ENCODE measurements around the gene SMARCA4. TPM values are rescaled to one million over a fixed set of nuclear protein-coding genes. Genes with fewer than 3 reads are reported as not detected.

Gene SMARCA4
- total RNA-seq, 2 experiments from 2014 or later = 99.9 to 107 TPM

DNA sequence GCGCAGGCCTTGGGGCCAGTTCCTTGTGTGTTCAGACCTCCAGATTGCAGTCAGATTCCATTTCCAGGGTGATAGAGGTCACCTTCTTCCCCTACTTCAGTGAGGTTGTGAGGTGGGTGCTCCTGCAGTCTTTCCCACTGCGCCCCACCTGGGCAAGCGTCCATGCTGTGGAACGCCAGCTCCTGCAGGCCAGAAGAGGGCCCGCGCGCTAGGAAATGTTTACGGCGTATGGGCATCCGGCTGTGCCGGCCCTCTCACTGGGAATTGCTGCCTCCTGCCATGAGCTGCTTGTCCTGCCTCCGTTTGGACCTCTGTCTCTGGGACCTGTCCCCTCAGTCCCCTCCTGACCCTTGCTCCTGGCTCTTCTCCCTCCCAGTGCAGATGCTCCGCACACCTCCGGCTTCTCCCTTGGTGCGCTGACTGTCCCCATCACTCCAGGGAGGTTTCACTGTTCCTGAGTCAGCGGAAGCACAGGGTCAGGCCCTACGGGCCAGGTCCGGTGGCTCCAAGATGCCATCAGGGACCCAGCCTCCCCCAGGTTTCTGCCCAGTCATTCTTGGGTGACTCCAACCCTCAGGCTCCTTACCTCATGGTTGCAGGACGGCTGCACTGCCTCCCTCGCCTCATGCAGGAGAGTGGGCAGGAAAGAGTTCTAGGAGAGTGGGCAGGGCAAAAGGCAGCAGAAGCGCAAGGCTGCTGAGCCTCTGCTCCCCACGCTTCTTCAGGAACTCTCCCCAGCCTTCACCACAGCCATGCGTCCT is 56.6 kb downstream of the SMARCA4 start:
- Mint-ChIP-seq H3K4me3 (no peak overlapping the region), H3K4me1 (no peaks in the 10 kb centered on the region), H3K27me3 (no peaks in the 10 kb centered on the region), H3K9me3 (no peaks in the 10 kb centered on the region), H3K36me3 (peaks cover 11% of the 10 kb centered on the region), H3K27ac (no peak overlapping the region)
- ATAC-seq (ENCODE audit: low read depth) (no peak), DNase-seq (no peak)
- POLR2A ChIA-PET = no interaction called here

DNA sequence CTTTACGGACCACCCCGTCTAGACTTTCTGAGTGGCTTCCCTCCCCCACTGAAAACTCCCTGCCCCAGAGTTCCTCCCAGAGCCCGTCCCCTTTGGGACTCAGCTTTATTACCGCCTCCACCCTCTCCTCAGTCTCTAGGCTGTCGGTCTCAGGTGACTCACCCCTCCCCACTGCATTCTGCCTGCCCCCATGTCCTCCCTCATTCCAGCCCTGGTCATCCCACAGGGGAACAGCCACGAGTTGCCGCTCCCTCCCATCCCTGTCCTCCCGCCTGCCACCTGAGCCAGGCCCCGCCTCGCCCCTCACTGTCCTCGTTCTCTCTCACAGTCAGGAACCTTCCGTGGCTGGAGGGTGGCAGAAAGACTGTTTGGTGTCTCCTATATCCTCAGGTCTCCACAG is 57.3 kb downstream of the SMARCA4 start:
- H3K36me3 Mint-ChIP-seq = peaks cover 10% of the 10 kb centered on the region

DNA sequence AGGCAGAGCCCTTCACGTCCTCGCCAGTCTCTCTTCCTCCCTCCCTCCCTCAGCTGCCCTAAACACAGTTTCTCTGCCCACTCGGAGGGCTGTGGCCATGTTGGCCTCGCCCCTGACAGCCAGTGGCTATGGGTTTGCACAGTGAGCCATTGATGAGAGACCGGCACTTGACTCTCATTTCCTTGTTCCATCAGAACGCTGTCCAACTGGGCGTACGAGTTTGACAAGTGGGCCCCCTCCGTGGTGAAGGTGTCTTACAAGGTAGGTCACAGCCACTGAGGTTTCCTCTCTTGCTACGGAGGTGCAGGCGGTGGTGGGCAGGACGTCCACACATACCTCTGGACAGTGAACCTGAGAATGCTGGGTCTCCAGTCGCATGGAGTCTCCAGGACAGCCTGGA is 57.9 kb downstream of the SMARCA4 start:
- Mint-ChIP-seq H3K27me3 (no peaks in the 10 kb centered on the region), H3K36me3 (peaks cover 10% of the 10 kb centered on the region), H3K4me3 (no peak overlapping the region), H3K27ac (no peak overlapping the region), H3K9me3 (no peaks in the 10 kb centered on the region), H3K4me1 (peaks cover 5% of the 10 kb centered on the region)
- no peak for ATAC-seq (ENCODE audit: low read depth)
- DNase-seq = no peak
- POLR2A ChIA-PET = no interaction called here

More for the DNA sequence above, 57.3 kb downstream of the SMARCA4 start:
- Mint-ChIP-seq H3K27ac (no peak overlapping the region), H3K4me3 (no peak overlapping the region), H3K27me3 (no peaks in the 10 kb centered on the region), H3K4me1 (peaks cover 2% of the 10 kb centered on the region), H3K9me3 (no peaks in the 10 kb centered on the region)
- POLR2A ChIA-PET = no interaction called here
- DNase-seq (no peak), ATAC-seq (ENCODE audit: low read depth) (no peak)

DNA sequence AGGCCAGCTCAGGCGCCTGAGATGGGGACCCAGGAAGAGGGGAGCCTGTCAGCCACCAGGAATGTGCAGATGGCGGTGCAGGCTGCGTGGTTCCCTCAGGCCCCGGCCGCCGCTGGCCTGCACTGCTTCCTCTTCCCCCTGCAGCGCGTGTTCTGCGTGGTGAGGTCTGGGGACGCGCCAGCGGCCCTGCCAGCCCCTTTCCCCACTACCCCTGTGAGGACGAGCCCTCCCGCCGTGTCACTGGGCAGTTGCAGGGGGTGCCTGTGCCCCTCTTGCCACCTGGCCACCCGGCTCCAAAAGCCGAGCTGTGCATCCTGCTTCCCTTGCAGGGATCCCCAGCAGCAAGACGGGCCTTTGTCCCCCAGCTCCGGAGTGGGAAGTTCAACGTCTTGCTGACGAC is 58.4 kb downstream of the SMARCA4 start:
- Mint-ChIP-seq H3K9me3 (no peaks in the 10 kb centered on the region), H3K4me3 (no peak overlapping the region), H3K36me3 (peaks cover 10% of the 10 kb centered on the region), H3K4me1 (peaks cover 6% of the 10 kb centered on the region), H3K27me3 (no peaks in the 10 kb centered on the region), H3K27ac (no peak overlapping the region)
- POLR2A ChIA-PET = no interaction called here
- DNase-seq = no peak
- ATAC-seq (ENCODE audit: low read depth) = no peak

DNA sequence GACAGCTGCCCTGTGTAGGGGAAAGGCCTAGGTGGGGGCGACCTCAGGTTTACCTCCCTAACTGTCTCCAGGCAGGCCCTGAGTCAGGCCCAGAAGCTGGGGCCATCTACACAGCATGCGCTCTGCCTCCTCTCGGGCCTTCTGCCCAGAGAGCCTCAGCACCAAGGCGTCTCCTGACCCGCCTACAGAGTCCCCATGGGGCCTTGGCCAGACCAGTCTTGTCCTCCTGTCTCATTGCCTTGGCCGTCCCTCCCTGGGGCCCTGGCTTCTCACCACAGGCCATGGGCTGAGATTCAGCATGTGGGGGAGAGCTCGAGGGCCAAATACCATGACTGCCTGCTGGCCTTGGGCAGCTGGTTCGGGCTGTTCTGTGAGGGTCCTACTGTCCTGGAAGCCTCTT is 59.0 kb downstream of the SMARCA4 start:
- POLR2A ChIA-PET = no interaction called here
- no peaks in the 10 kb centered on the region for H3K9me3 Mint-ChIP-seq

DNA sequence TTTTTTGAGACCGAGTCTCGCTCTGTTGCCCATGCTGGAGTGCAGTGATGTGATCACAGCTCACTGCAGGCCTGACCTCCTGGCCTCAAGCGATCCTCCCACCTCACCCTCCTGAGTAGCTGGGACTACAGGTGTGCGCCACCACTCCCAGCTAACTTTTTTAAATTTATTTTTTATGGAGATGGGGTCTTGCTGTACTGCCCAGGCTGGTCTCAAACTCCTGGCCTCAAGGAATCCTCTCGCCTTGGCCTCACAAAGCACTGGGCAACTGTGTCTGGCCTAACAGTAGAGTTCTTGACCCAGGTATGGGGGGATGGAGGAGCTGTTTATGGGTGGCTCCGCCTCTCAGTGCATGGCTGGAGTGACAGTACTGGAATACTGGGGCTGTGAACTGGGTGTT is 59.6 kb downstream of the SMARCA4 start:
- POLR2A ChIA-PET = no interaction called here
- Mint-ChIP-seq H3K27ac (no peak overlapping the region), H3K27me3 (no peaks in the 10 kb centered on the region), H3K4me1 (peaks cover 6% of the 10 kb centered on the region), H3K36me3 (peaks cover 6% of the 10 kb centered on the region), H3K4me3 (no peak overlapping the region), H3K9me3 (no peaks in the 10 kb centered on the region)
- ATAC-seq (ENCODE audit: low read depth) (no peak), DNase-seq (no peak)

More for the DNA sequence above, 59.0 kb downstream of the SMARCA4 start:
- H3K27ac Mint-ChIP-seq = no peak overlapping the region
- peaks cover 10% of the 10 kb centered on the region for H3K36me3 Mint-ChIP-seq
- peaks cover 6% of the 10 kb centered on the region for H3K4me1 Mint-ChIP-seq
- no peak overlapping the region for H3K4me3 Mint-ChIP-seq
- no peaks in the 10 kb centered on the region for H3K27me3 Mint-ChIP-seq
- no peak for ATAC-seq (ENCODE audit: low read depth)
- DNase-seq = no peak

DNA sequence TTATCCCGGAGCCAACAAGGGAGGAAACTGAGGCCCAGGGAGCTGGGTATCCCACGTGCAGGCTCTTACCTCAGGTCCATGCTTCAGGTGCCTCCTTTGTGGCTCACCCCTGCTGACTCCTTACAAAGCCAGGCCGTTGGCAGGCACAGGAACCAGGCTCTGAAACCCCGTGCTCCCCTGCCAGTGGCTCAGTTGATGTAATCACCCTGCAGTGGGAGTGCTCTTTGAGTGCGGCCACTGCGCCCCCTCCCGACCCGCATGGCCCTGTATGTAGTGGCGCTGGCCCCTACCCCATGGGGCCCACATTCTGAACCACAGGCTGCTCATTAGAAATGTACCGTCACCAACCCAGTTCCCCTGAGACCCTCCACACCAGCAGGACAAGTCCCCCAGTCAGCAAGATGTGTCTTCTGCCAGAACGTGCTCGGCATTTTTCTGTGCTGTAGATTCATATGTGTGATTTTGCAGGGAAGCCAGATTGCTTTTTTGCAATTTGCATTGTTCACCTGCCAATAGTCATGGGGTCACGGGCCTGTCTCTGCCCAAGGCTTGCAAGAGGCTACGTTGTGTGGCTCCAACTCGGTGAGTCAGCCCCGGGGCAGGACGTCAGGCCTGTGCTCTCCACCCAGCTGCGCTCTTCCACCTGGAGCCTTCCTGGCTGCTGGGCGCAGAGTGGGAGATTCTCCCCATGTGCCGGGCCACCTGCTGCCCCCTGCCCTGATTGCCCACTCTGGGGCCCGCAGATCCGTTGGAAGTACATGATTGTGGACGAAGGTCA is 60.3 kb downstream of the SMARCA4 start:
- Mint-ChIP-seq H3K27me3 (no peaks in the 10 kb centered on the region), H3K36me3 (peaks cover 5% of the 10 kb centered on the region), H3K9me3 (no peaks in the 10 kb centered on the region), H3K4me1 (peaks cover 6% of the 10 kb centered on the region), H3K4me3 (no peak overlapping the region), H3K27ac (no peak overlapping the region)
- POLR2A ChIA-PET = interaction anchor here (0.6 kb wide), 1 partner anchor 529 kb away, joined by 4 read pairs; no protein-coding TSS in a partner anchor
- ATAC-seq (ENCODE audit: low read depth) (no peak), DNase-seq (no peak)

DNA sequence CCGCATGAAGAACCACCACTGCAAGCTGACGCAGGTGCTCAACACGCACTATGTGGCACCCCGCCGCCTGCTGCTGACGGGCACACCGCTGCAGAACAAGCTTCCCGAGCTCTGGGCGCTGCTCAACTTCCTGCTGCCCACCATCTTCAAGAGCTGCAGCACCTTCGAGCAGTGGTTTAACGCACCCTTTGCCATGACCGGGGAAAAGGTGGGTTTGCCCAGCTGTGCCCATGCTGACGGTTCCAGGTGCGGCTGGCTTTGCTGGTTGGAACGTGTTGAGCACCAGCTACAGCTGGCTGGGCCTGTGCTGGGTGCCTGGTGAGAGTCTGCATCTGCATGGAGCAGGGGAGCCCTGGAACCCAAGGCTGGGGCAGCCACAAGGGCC is 60.9 kb downstream of the SMARCA4 start:
- H3K9me3 Mint-ChIP-seq = no peaks in the 10 kb centered on the region
- H3K4me1 Mint-ChIP-seq = peaks cover 6% of the 10 kb centered on the region
- ATAC-seq (ENCODE audit: low read depth) = no peak
- no peaks in the 10 kb centered on the region for H3K27me3 Mint-ChIP-seq
- H3K36me3 Mint-ChIP-seq = peaks cover 3% of the 10 kb centered on the region
- no peak for DNase-seq
- POLR2A ChIA-PET = interaction anchor here (0.6 kb wide), 1 partner anchor 529 kb away, joined by 4 read pairs; no protein-coding TSS in a partner anchor
- no peak overlapping the region for H3K4me3 Mint-ChIP-seq
- H3K27ac Mint-ChIP-seq = no peak overlapping the region

DNA sequence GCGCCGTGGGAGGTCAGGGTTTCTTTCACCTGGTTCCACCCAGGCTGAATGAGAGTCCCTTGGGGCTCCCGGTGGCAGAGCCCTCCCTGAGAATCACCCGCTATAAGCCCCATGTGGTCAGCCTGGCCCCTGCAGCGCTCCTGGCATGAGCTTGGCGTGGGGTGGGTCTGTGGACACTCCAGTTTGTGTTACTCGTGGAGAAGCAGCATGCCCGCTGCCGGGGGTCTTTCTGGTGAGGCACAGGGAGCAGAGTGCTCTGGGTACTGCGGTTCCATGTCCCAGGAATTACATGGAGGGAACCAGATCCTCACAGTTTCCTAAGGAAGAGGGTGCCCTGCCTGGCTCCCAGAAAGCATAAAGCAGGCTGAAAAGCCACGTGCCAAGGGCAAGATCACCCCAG is 62.2 kb downstream of the SMARCA4 start:
- Mint-ChIP-seq H3K4me3 (no peak overlapping the region), H3K4me1 (peaks cover 6% of the 10 kb centered on the region), H3K27ac (peak overlapping the region; percentile 63), H3K36me3 (peaks cover 5% of the 10 kb centered on the region), H3K27me3 (no peaks in the 10 kb centered on the region), H3K9me3 (no peaks in the 10 kb centered on the region)
- POLR2A ChIA-PET = interaction anchor here (1.1 kb wide), 1 partner anchor 60 kb away, joined by 3 read pairs; no protein-coding TSS in a partner anchor
- DNase-seq (no peak), ATAC-seq (ENCODE audit: low read depth) (no peak)

DNA sequence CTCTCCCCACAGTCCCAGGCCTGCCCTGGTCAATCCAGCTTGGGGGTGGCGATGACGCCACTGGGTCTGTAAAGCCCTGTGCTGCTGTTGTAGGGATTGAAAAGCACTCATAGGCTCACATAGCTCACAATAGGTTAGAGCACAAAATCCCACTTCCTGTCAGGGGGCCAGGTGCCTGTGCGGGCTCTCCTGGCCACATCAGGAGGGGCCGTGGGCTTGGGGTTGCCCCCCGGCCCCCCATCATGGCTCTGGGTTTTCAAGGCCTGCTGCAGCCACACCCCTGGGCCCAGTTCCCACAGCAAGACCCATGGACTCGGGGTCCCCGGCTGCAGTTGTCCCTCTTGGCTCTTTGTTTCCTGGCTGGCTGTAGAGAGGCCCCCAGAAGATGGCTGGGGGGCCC is 62.9 kb downstream of the SMARCA4 start:
- Mint-ChIP-seq H3K27ac (peak overlapping the region; percentile 63), H3K27me3 (no peaks in the 10 kb centered on the region), H3K4me3 (no peak overlapping the region), H3K36me3 (peaks cover 5% of the 10 kb centered on the region), H3K4me1 (peaks cover 6% of the 10 kb centered on the region), H3K9me3 (no peaks in the 10 kb centered on the region)
- ATAC-seq (ENCODE audit: low read depth) (peak; percentile 65), DNase-seq (no peak)
- POLR2A ChIA-PET = interaction anchor here (1.1 kb wide), 1 partner anchor 60 kb away, joined by 3 read pairs; no protein-coding TSS in a partner anchor

DNA sequence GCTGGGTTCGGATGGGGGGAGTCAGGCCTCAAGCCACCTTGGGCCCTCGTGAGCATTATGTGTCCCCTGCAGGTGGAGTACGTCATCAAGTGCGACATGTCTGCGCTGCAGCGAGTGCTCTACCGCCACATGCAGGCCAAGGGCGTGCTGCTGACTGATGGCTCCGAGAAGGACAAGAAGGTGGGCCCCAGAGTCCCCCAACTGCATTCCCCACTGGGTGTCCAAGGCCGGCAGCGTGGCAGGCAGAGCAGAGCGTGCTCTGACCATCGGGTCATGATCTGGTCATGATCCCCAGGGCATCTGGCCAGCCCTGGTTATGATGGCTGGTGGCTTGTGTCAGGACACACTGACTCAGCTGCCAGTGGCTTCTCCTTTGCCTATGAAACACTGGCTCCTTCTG is 63.4 kb downstream of the SMARCA4 start:
- POLR2A ChIA-PET = interaction anchor here (1.1 kb wide), 1 partner anchor 61 kb away, joined by 3 read pairs; no protein-coding TSS in a partner anchor
- Mint-ChIP-seq H3K9me3 (no peaks in the 10 kb centered on the region), H3K36me3 (peaks cover 5% of the 10 kb centered on the region), H3K27ac (no peak overlapping the region), H3K4me1 (peaks cover 6% of the 10 kb centered on the region), H3K4me3 (no peak overlapping the region), H3K27me3 (no peaks in the 10 kb centered on the region)
- no peak for DNase-seq
- no peak for ATAC-seq (ENCODE audit: low read depth)

DNA sequence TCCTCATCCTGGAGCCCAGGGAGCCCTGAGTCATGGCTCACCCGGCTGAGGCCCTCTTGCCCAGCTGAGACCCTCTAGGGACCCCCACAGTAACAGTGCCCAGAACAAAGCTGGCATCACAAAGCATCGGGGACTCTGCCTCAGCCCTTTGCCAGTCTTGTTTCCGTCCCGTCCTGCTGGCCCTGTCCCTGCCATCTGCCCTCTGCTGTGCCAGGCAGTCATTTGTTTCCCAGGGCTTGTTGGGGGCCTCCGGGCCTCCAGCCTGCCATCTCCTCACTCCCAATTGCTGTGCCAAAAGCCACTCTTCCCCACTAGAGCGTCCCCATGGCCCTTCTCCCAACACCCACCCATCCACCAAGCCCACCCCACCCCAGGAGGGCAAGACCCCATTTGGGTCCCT is 64.2 kb downstream of the SMARCA4 start:
- ATAC-seq (ENCODE audit: low read depth) (no peak), DNase-seq (no peak)
- H3K4me3 Mint-ChIP-seq = no peak overlapping the region
- H3K9me3 Mint-ChIP-seq = no peaks in the 10 kb centered on the region
- POLR2A ChIA-PET = no interaction called here
- peaks cover 2% of the 10 kb centered on the region for H3K36me3 Mint-ChIP-seq
- H3K27ac Mint-ChIP-seq = peak overlapping the region; percentile 16
- H3K27me3 Mint-ChIP-seq = no peaks in the 10 kb centered on the region
- peaks cover 6% of the 10 kb centered on the region for H3K4me1 Mint-ChIP-seq

DNA sequence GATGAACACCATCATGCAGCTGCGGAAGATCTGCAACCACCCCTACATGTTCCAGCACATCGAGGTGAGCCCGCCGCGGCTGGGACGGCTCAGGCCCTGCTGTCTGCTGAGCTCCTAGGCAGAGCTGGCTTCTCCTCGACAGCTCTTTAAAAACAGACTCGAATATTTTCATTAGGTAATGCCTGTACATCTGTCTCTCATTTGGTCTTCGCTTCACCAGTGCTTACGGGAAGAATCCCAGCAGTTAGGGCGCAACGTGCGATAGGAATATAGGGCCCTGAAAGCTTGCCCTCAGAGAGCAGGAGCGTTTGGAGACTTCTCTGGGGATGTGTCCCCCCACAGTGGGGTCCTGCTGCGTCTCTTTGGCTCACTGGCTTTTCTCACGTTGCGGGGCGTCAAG is 64.6 kb downstream of the SMARCA4 start:
- Mint-ChIP-seq H3K9me3 (no peaks in the 10 kb centered on the region), H3K4me1 (peaks cover 6% of the 10 kb centered on the region), H3K36me3 (peaks cover 2% of the 10 kb centered on the region), H3K27me3 (no peaks in the 10 kb centered on the region), H3K4me3 (no peak overlapping the region), H3K27ac (no peak overlapping the region)
- no peak for ATAC-seq (ENCODE audit: low read depth)
- no peak for DNase-seq
- POLR2A ChIA-PET = no interaction called here

DNA sequence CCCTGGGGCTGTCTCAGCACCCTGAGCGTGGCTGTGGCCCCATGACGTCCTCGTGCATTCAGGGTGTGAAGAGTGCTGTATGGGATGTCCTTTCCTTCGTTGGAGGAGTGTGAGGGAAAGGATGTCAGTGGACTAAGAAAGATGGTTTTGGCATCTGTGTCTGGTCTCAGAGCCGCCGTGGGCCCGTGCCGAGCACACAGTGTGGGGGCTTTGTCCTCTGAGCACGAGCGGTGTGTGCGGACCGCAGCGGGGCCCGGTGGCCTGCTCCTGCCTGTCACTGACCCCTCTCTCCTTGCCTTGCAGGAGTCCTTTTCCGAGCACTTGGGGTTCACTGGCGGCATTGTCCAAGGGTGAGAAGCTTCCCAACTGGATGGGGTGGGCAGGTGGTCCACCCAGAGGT is 65.2 kb downstream of the SMARCA4 start:
- H3K4me1 Mint-ChIP-seq = peaks cover 6% of the 10 kb centered on the region
- H3K9me3 Mint-ChIP-seq = no peaks in the 10 kb centered on the region
- H3K4me3 Mint-ChIP-seq = no peak overlapping the region
- H3K27me3 Mint-ChIP-seq = no peaks in the 10 kb centered on the region
- DNase-seq = no peak
- peaks cover 2% of the 10 kb centered on the region for H3K36me3 Mint-ChIP-seq
- H3K27ac Mint-ChIP-seq = no peak overlapping the region
- no peak for ATAC-seq (ENCODE audit: low read depth)
- POLR2A ChIA-PET = no interaction called here
